Measurements from ENCODE around the gene ANTXRL. TPM values are rescaled to one million over a fixed set of nuclear protein-coding genes. Genes with fewer than 3 reads are reported as not detected.
"Not testable (repeated sequence)": the region's sequence is repeated elsewhere in the genome, so short reads cannot be mapped to it uniquely, and the experiment has no call there.

Gene ANTXRL
- total RNA-seq, 1 donor from 2014 or later: not detected

DNA sequence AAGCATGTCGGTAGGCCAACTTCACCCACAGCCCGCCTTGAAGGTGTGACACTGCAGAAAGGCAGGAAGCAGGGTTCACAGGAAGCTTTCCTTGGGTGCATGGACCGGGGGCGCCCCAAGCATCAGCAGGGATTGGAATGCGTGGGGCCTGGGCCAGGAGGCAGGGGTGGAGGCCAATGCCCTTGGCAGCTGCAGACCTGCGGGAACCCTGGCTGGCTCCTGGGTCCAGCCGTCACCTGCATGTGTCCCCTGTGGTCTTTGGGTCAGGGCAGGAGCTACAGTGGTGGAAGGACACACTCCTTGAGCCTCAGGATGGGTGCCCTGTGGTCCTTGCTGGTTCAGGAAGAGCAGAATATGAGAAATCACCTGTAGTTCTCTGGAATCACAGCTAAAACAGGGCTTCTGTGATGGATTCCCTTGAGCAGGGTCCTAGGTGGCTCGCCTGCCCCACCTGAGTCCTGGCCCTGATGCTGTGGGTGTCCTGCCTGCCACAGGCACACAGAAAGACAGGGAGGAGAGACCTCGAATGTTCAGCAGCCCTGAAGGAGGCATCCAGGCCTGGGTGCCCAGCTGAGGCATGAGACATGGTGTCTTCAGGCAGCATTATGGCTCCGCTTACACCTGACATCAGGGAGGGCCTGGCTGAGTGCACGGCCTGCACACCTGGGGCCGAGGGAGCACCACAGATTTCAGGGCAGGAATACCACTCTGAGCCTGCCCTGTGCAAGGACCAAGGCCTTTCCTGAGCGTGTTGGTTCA lies 15.1 kb downstream of the ANTXRL start:
- Mint-ChIP-seq H3K27ac (no peak overlapping the region), H3K4me1 (no peaks in the 10 kb centered on the region), H3K27me3 (ENCODE audit: low read depth) (no peaks in the 10 kb centered on the region), H3K4me3 (no peak overlapping the region), H3K9me3 (no peaks in the 10 kb centered on the region), H3K36me3 (no peaks in the 10 kb centered on the region)
- TF ChIP-seq CTCF (IDR thresholded peaks at IDR 0.05; ENCODE audit: unreplicated experiment): no peak
- DNase-seq (ENCODE audit: low spot score in 2 of 2, unreplicated experiment in 2 of 2): peak in 1 of 2 experiments; percentile 29

GRCh38 chr10:46302765-46303352 lies 16.1 kb downstream of the ANTXRL start:
- H3K4me3 Mint-ChIP-seq; H3K36me3 Mint-ChIP-seq; H3K27me3 Mint-ChIP-seq (ENCODE audit: low read depth); DNase-seq (ENCODE audit: low spot score in 2 of 2, unreplicated experiment in 2 of 2); H3K4me1 Mint-ChIP-seq; H3K27ac Mint-ChIP-seq; H3K9me3 Mint-ChIP-seq: not testable (repeated sequence)

- Mint-ChIP-seq H3K27me3 (ENCODE audit: low read depth) (no peaks in the 10 kb centered on the region), H3K4me1 (no peaks in the 10 kb centered on the region), H3K27ac (no peak overlapping the region), H3K36me3 (no peaks in the 10 kb centered on the region), H3K9me3 (no peaks in the 10 kb centered on the region), H3K4me3 (no peak overlapping the region)
- DNase-seq (ENCODE audit: low spot score in 2 of 2, unreplicated experiment in 2 of 2): no peak
- no peak for TF ChIP-seq CTCF (IDR thresholded peaks at IDR 0.05; ENCODE audit: unreplicated experiment)
These were observed 17.3 kb downstream of the ANTXRL start for GRCh38 chr10:46304062-46304461.

- H3K27ac Mint-ChIP-seq; H3K4me1 Mint-ChIP-seq; H3K9me3 Mint-ChIP-seq; H3K27me3 Mint-ChIP-seq (ENCODE audit: low read depth); H3K36me3 Mint-ChIP-seq; H3K4me3 Mint-ChIP-seq; DNase-seq (ENCODE audit: low spot score in 2 of 2, unreplicated experiment in 2 of 2): not testable (repeated sequence)
These were observed 17.9 kb downstream of the ANTXRL start for GRCh38 chr10:46304671-46305070.

DNA sequence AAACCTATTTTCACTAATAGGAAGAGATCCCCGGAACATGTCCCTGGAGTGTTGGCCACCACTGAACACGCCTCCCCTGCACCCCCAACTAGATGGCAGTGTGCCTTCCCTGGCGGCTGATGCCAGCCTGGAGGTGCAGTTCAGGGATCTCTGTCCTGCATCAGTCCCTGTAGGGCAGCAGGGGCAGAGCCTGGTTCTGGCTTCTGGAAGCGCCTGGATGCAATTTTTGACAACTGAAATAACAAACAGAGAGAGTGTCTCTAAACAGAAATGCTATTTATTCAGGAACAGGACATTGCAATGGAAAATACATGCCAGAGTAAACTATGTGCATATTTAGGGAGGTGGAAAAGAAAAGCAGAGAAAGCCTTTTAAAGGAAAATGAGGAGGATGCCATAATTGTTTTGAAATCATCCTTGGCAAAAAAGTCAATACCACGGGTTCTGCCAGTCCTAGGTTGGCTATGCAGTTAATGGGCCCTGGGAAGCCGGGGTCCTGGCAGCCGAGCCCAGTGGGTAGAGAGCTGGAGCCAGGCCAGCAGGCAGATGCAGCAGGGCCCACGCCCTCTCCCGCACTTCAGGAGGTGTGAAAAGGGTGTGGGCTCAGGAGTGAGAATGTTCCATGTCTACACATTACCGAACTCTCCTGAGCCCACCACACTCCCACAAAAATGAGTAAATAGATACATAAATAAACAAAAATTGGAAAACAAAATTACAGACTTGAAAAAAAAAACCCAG lies 18.5 kb downstream of the ANTXRL start:
- no peak overlapping the region for H3K4me3 Mint-ChIP-seq
- H3K27me3 Mint-ChIP-seq (ENCODE audit: low read depth): no peaks in the 10 kb centered on the region
- no peak overlapping the region for H3K27ac Mint-ChIP-seq
- H3K36me3 Mint-ChIP-seq: no peaks in the 10 kb centered on the region
- H3K9me3 Mint-ChIP-seq: no peaks in the 10 kb centered on the region
- no peaks in the 10 kb centered on the region for H3K4me1 Mint-ChIP-seq
- no peak for DNase-seq (ENCODE audit: low spot score in 2 of 2, unreplicated experiment in 2 of 2)
- TF ChIP-seq CTCF (IDR thresholded peaks at IDR 0.05; ENCODE audit: unreplicated experiment): no peak

DNA sequence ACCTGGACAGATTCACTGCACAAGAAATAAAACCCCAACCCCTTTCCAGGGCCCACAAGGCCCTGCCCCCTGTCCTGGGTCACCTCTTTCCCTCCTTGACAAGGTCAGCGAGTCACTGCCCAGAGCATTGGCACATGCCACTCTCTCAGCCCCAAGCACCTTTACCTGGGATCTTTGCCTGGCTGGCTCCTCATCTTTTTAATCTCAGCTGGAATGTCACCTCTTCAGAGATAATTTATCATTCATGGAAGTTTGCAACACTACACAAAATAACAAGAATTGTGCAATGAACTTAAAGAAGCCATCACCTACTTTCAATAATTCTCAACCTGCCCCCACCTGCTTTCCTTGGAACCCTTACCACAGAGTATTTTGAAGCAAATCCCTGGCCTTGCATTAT lies 19.2 kb downstream of the ANTXRL start:
- Mint-ChIP-seq H3K36me3 (no peaks in the 10 kb centered on the region), H3K27ac (no peak overlapping the region), H3K4me3 (no peak overlapping the region), H3K4me1 (no peaks in the 10 kb centered on the region), H3K27me3 (ENCODE audit: low read depth) (no peaks in the 10 kb centered on the region), H3K9me3 (no peaks in the 10 kb centered on the region)
- TF ChIP-seq CTCF (IDR thresholded peaks at IDR 0.05; ENCODE audit: unreplicated experiment): no peak
- no peak for DNase-seq (ENCODE audit: low spot score in 2 of 2, unreplicated experiment in 2 of 2)

Data from mesothelial cell of epicardium (in vitro differentiated cells).